Neuronal stem cell (in vitro differentiated cells): ENCODE measurements around the gene BANF1.

ENCODE experiments used
- DNase-seq: peaks from one replicate; pipeline ENCODE4 v3.0.0-alpha.2; 2013; ENCODE audit warnings: low spot score
- H2AFZ ChIP-seq: one replicate; pipeline ENCODE4 v1.6.1; 2013; ENCODE audit warnings: mild to moderate bottlenecking, low read length, inconsistent platforms
- H2AK5ac ChIP-seq: 2 replicates; pipeline ENCODE4 v1.6.1; 2013; ENCODE audit warnings: low read depth, mild to moderate bottlenecking, inconsistent platforms, low read length, moderate library complexity, mixed read lengths
- H2BK120ac ChIP-seq: 2 replicates; pipeline ENCODE4 v1.6.1; 2013; ENCODE audit warnings: low read depth, mild to moderate bottlenecking, inconsistent platforms, low read length, moderate library complexity, mixed read lengths
- H2BK12ac ChIP-seq: one replicate; pipeline ENCODE4 v1.6.1; 2013; ENCODE audit warnings: low read length, inconsistent platforms
- H2BK15ac ChIP-seq: 2 replicates; pipeline ENCODE4 v1.6.1; 2013; ENCODE audit warnings: mild to moderate bottlenecking, low read length, inconsistent platforms, mixed read lengths
- H2BK5ac ChIP-seq: one replicate; pipeline ENCODE4 v1.6.1; 2013; ENCODE audit warnings: inconsistent platforms, mild to moderate bottlenecking, low read length, moderate library complexity
- H3K14ac ChIP-seq: one replicate; pipeline ENCODE4 v1.6.1; 2013; ENCODE audit warnings: low read length, inconsistent platforms
- H3K18ac ChIP-seq: 2 replicates; pipeline ENCODE4 v1.6.1; 2013; ENCODE audit warnings: low read length, inconsistent platforms
- H3K23ac ChIP-seq: 2 replicates; pipeline ENCODE4 v1.6.1; 2013; ENCODE audit warnings: low read depth, mild to moderate bottlenecking, mixed read lengths, low read length, inconsistent platforms; ENCODE audit not compliant: poor library complexity
- H3K27ac ChIP-seq: replicated peaks from 3 replicates; pipeline ENCODE4 v1.5.1; 2013; ENCODE audit warnings: low read length, inconsistent platforms
- H3K27me3 ChIP-seq, 3 experiments: 2 replicates each; pipeline ENCODE4 v1.6.1; 2013; ENCODE audit warnings: low read length in 3 of 3, mild to moderate bottlenecking in 2 of 3, inconsistent platforms in 1 of 3, low read depth in 1 of 3, mixed read lengths in 1 of 3, moderate library complexity in 1 of 3; ENCODE audit not compliant: control insufficient read depth in 3 of 3, insufficient read depth in 3 of 3
- H3K36me3 ChIP-seq, 2 donors: replicated peaks in 1 of 2; 2 replicates each; pipeline ENCODE4 v1.6.1; 2013; ENCODE audit warnings: low read length in 2 of 2; ENCODE audit not compliant: control insufficient read depth in 2 of 2, insufficient read depth in 2 of 2
- H3K4ac ChIP-seq: 2 replicates; pipeline ENCODE4 v1.6.1; 2013; ENCODE audit warnings: inconsistent platforms, mild to moderate bottlenecking, low read length, moderate library complexity
- H3K4me1 ChIP-seq, 2 donors: 1 replicate in 1 of 2; 2 replicates in 1 of 2; pipeline ENCODE4 v1.6.1; 2013; ENCODE audit warnings: low read length in 2 of 2, low read depth in 1 of 2; ENCODE audit not compliant: control insufficient read depth in 2 of 2, insufficient read depth in 1 of 2
- H3K4me2 ChIP-seq: one replicate; pipeline ENCODE4 v1.6.1; 2013; ENCODE audit warnings: mild to moderate bottlenecking, low read length, inconsistent platforms; ENCODE audit not compliant: insufficient read depth, poor library complexity, severe bottlenecking
- H3K4me3 ChIP-seq, 2 donors: 2 replicates each; pipeline ENCODE4 v1.5.1; 2013; ENCODE audit warnings: low read length in 2 of 2, mild to moderate bottlenecking in 2 of 2, inconsistent platforms in 1 of 2, moderate library complexity in 1 of 2
- H3K79me1 ChIP-seq: one replicate; pipeline ENCODE4 v1.6.1; 2013; ENCODE audit warnings: low read depth, mild to moderate bottlenecking, inconsistent platforms, low read length, moderate library complexity
- H3K9ac ChIP-seq: one replicate; pipeline ENCODE4 v1.6.1; 2013; ENCODE audit warnings: mild to moderate bottlenecking, low read depth, low read length, inconsistent platforms; ENCODE audit not compliant: poor library complexity
- H3K9me3 ChIP-seq, 2 donors: replicated peaks in 1 of 2; 2 replicates each; pipeline versions ENCODE3 to v1.6.1; 2013; ENCODE audit warnings: low read length in 2 of 2, mild to moderate bottlenecking in 2 of 2, inconsistent platforms in 1 of 2, low read depth in 1 of 2, mixed read lengths in 1 of 2, moderate library complexity in 1 of 2; ENCODE audit not compliant: control insufficient read depth in 2 of 2, insufficient read depth in 1 of 2
- H4K8ac ChIP-seq: one replicate; pipeline ENCODE4 v1.6.1; 2013; ENCODE audit warnings: low read depth, mild to moderate bottlenecking, inconsistent platforms, low read length, moderate library complexity
- H4K91ac ChIP-seq: one replicate; pipeline ENCODE4 v1.6.1; 2013; ENCODE audit warnings: low read length, low read depth, mild to moderate bottlenecking, inconsistent platforms; ENCODE audit not compliant: poor library complexity
- WGBS, 2 donors: extraction: QIAGEN DNeasy Blood & Tissue Kit; methylation state at CpG; one replicate each; pipeline ENCODE4 v1.1.7; 2013; ENCODE audit warnings: missing lambda C conversion rate in 2 of 2, mixed read lengths in 1 of 2; ENCODE audit not compliant: insufficient read length in 2 of 2, insufficient replicate concordance in 1 of 2; ENCODE audit errors: extremely low coverage in 2 of 2; 5-methylcytosine and 5-hydroxymethylcytosine counted together

The BANF1 gene

DNA sequence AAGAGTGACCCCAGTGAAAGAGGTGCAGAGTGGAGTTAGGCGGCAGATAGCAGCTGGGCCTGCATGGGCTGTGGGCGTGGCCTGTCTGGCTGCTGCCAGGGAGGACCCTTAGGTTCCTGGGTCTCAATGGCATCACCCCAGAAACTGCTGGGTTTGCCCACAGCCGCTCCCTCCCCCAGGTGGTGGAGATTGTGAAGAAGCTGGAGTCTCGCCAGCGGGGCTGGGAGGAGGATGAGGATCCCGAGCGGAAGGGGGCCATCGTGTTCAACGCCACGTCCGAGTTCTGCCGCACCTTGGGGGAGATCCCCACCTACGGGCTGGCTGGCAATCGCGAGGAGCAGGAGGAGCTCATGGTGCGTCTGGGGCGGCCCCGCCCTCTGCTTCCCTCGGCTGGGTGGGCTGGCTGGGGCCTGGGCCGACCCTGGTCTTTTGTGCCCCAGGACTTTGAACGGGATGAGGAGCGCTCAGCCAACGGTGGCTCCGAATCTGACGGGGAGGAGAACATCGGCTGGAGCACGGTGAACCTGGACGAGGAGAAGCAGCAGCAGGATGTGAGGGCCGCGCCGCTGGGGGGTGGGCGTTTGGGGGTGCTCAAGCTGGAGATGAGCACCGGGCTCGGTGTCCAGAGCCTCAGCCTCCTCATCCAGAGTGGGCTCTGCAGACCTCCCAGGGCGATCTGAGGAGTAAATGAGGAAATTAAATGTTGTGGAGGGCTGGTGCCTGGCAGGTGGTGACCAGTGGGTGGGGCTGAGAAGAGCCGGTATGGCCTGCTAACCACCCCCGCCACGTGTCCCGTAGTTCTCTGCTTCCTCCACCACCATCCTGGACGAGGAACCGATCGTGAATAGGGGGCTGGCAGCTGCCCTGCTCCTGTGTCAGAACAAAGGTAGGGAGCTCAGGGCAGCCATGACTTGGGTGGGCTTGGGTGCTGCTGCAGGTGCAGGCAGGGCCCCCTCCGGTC lies 25.8 kb upstream of the BANF1 start:
- no peak overlapping the region for H2AFZ ChIP-seq
- no peak overlapping the region for H2BK12ac ChIP-seq
- H3K23ac ChIP-seq = peak overlapping the region; percentile 43
- no peak overlapping the region for H2BK120ac ChIP-seq
- H3K27ac ChIP-seq = no peak overlapping the region
- H3K14ac ChIP-seq = no peak overlapping the region
- no peak overlapping the region for H4K91ac ChIP-seq
- no peak overlapping the region for H3K4ac ChIP-seq
- no peak overlapping the region for H3K4me3 ChIP-seq
- H3K9me3 ChIP-seq = peaks cover 0 to 3% of the 10 kb centered on the region in 2 donors
- no peaks in the 10 kb centered on the region for H3K4me1 ChIP-seq
- H3K79me1 ChIP-seq = no peaks in the 10 kb centered on the region
- H3K27me3 ChIP-seq = no peaks in the 10 kb centered on the region
- peaks cover 38 to 76% of the 10 kb centered on the region in 2 donors for H3K36me3 ChIP-seq
- no peak for DNase-seq
- no peak overlapping the region for H3K4me2 ChIP-seq
- no peak overlapping the region for H2BK5ac ChIP-seq
- H4K8ac ChIP-seq = peak overlapping the region; percentile 43
- WGBS, 2 donors = no CpG with 5 or more reads among the region's 43 CpGs
- no peak overlapping the region for H3K18ac ChIP-seq
- H2AK5ac ChIP-seq = no peak overlapping the region
- H3K9ac ChIP-seq = no peak overlapping the region
- no peak overlapping the region for H2BK15ac ChIP-seq

DNA sequence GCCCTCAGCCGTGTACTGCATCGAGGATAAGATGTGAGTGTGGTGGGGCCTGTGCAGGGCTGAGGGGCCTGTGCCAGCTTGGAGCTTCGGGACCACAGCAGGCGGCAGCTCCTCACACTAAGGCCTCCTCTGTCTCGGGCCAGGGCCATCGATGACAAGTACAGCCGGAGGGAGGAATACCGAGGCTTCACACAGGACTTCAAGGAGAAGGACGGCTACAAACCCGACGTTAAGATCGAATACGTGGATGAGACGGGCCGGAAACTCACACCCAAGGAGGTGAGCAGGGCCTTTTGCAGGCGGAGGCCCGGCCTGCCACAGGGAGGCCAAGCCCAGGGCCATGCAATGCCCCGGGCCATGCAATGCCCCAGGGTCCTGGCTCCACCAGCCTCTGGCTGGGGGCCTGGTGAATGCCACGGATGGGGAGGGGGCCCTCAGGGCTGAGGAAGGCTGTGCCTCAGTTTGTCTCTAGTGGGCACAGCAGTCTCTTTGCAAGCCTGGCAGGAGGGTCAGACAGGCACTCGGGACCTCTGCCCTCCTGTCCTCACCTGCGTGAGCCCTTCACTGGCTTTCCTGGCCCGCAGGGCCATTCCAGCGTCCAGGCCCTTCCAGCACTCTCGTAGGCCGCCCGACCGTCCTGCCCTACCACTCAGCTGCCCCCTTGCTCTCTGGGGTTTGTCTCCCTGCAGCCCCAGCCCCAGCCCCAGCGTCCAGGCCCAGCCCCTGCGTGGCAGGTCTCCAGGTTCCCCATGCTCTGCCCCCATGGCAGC lies 24.5 kb upstream of the BANF1 start:
- no CpG with 5 or more reads among the region's 29 CpGs for WGBS, 2 donors
- H3K36me3 ChIP-seq = peaks cover 36 to 63% of the 10 kb centered on the region in 2 donors

DNA sequence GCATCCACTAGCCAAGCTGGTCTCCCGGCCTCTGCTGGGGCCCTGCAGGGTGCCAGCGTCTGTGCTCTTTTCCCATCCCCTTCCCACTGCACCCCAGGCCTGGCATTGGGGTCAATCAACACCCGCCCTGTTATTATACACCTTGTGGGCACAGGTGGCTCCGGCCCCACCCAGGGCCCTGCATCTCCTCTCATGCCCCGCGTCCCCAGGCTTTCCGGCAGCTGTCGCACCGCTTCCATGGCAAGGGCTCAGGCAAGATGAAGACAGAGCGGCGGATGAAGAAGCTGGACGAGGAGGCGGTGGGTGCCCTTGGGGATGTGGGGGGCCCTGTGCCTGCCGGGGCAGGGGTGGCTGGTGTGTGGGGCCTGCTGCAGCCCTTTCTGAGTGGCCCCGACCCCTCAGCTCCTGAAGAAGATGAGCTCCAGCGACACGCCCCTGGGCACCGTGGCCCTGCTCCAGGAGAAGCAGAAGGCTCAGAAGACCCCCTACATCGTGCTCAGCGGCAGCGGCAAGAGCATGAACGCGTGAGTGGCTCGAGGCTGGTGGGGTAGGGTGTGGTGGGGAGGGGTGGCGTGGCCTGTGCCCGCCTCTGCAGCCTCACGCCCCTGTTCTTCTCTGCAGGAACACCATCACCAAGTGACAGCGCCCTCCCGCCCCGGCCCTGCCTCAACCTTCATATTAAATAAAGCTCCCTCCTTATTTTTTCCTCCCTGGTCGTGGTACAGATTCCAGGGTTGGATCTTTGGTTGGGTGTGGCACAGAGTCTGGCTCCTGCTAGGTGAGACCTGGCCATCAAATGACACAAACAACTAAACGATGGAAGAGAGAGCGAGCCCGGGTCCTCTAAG lies 23.7 kb upstream of the BANF1 start:
- no peaks in the 10 kb centered on the region for H3K79me1 ChIP-seq
- no peak for DNase-seq
- H3K27ac ChIP-seq = no peak overlapping the region
- no peak overlapping the region for H2AFZ ChIP-seq
- H4K8ac ChIP-seq = peak overlapping the region; percentile 17
- peaks cover 32 to 56% of the 10 kb centered on the region in 2 donors for H3K36me3 ChIP-seq
- no peak overlapping the region for H2BK15ac ChIP-seq
- no peak overlapping the region for H3K9ac ChIP-seq
- WGBS, 2 donors = no CpG with 5 or more reads among the region's 34 CpGs
- H4K91ac ChIP-seq = no peak overlapping the region
- H2BK120ac ChIP-seq = no peak overlapping the region
- no peak overlapping the region for H3K18ac ChIP-seq
- no peak overlapping the region for H3K4ac ChIP-seq
- no peak overlapping the region for H3K4me2 ChIP-seq
- H2AK5ac ChIP-seq = no peak overlapping the region
- H3K14ac ChIP-seq = no peak overlapping the region
- peaks cover 0 to under 1% of the 10 kb centered on the region in 2 donors for H3K9me3 ChIP-seq
- H2BK5ac ChIP-seq = no peak overlapping the region
- H3K23ac ChIP-seq = no peak overlapping the region
- no peaks in the 10 kb centered on the region for H3K27me3 ChIP-seq
- H2BK12ac ChIP-seq = peak overlapping the region; percentile 22
- H3K4me1 ChIP-seq = no peaks in the 10 kb centered on the region
- H3K4me3 ChIP-seq = no peak overlapping the region

More for the DNA sequence above, 24.5 kb upstream of the BANF1 start:
- Histone ChIP-seq H3K23ac (no peak overlapping the region), H2BK120ac (no peak overlapping the region), H3K4me1 (no peaks in the 10 kb centered on the region), H2AFZ (no peak overlapping the region), H3K79me1 (no peaks in the 10 kb centered on the region), H4K8ac (no peak overlapping the region), H2BK12ac (no peak overlapping the region), H2AK5ac (no peak overlapping the region), H3K4ac (no peak overlapping the region), H3K9ac (peak overlapping the region; percentile 21), H3K27me3 (no peaks in the 10 kb centered on the region), H3K9me3 (peaks cover 0 to 3% of the 10 kb centered on the region in 2 donors), H4K91ac (no peak overlapping the region), H3K4me3 (no peak overlapping the region), H3K4me2 (no peak overlapping the region), H3K14ac (no peak overlapping the region), H2BK5ac (no peak overlapping the region), H3K18ac (no peak overlapping the region), H2BK15ac (no peak overlapping the region), H3K27ac (no peak overlapping the region)
- no peak for DNase-seq
